ENCODE measurements around the gene ASIC3. TPM values are rescaled to one million over a fixed set of nuclear protein-coding genes. Genes with fewer than 3 reads are reported as not detected.
A peak's percentile ranks its signal among the peaks of the same experiment; 100 is the strongest.

ASIC3 gene
- total RNA-seq, 1 donor, result 0.18 TPM

DNA sequence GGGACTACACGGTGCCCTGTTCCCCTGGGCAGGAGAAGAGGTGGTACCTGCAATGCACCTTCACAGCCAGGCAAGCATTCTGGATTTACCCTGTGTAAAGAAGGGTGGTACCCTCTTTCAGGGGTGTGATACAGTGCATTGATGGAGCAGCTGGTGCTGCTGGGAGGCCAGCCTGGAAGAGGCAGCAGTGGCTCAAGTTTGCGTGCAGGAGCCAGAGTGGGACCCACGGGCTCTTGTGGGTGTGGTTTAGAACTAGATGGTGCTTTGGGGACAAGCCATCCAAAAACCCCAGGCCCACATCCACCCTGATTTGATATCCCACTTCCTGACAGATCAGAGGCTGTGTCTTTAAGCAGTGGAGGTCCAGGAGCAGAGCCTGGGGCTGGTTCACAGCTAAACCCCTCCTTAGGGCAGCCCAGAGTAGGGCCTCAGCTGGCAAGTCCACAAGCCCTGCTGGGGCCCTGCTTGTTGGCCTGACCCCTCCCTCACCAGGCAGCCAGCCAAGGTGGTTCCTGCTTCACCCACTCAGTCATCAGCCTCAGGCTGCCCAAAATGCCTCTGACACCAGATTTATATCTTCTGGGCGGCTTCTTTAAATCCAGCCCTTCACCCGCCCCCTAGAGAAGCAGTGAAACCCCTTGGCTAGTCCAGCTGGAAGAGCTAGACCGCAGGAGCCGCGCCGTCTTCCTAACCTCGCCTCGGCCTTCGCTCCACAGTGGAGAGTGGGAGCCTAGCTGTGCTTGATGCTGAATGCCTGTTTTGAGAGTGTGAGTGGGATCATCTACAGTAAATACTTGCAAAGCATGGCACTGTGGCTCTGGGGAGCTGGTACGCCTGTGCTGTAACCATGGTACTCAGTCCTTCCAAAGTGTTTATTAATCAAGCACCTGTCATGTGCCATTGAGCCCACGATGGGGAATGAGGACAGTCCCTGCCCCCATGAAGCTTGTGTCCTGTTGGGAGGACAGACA is 1.4 kb upstream of the ASIC3 start:
- DNase-seq (ENCODE audit: low read depth), result peak; percentile 88
- no peak overlapping the region for H3K4me3 ChIP-seq (ENCODE audit: low read depth, low read length)
- TF ChIP-seq, protein P1, sequence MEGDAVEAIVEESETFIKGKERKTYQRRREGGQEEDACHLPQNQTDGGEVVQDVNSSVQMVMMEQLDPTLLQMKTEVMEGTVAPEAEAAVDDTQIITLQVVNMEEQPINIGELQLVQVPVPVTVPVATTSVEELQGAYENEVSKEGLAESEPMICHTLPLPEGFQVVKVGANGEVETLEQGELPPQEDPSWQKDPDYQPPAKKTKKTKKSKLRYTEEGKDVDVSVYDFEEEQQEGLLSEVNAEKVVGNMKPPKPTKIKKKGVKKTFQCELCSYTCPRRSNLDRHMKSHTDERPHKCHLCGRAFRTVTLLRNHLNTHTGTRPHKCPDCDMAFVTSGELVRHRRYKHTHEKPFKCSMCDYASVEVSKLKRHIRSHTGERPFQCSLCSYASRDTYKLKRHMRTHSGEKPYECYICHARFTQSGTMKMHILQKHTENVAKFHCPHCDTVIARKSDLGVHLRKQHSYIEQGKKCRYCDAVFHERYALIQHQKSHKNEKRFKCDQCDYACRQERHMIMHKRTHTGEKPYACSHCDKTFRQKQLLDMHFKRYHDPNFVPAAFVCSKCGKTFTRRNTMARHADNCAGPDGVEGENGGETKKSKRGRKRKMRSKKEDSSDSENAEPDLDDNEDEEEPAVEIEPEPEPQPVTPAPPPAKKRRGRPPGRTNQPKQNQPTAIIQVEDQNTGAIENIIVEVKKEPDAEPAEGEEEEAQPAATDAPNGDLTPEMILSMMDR (IDR thresholded peaks at IDR 0.05; ENCODE audit: insufficient read depth, low read length), result no peak

DNA sequence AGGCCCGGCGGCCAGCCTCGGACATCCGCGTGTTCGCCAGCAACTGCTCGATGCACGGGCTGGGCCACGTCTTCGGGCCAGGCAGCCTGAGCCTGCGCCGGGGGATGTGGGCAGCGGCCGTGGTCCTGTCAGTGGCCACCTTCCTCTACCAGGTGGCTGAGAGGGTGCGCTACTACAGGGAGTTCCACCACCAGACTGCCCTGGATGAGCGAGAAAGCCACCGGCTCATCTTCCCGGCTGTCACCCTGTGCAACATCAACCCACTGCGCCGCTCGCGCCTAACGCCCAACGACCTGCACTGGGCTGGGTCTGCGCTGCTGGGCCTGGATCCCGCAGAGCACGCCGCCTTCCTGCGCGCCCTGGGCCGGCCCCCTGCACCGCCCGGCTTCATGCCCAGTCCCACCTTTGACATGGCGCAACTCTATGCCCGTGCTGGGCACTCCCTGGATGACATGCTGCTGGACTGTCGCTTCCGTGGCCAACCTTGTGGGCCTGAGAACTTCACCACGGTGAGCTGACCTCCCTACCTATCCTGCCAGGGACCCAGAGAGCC is 656 bp downstream of the ASIC3 start:
- no peak for DNase-seq (ENCODE audit: low read depth)
- H3K4me3 ChIP-seq (ENCODE audit: low read depth, low read length), result no peak overlapping the region
- TF ChIP-seq, protein P1 (IDR thresholded peaks at IDR 0.05; ENCODE audit: insufficient read depth, low read length), result no peak

DNA sequence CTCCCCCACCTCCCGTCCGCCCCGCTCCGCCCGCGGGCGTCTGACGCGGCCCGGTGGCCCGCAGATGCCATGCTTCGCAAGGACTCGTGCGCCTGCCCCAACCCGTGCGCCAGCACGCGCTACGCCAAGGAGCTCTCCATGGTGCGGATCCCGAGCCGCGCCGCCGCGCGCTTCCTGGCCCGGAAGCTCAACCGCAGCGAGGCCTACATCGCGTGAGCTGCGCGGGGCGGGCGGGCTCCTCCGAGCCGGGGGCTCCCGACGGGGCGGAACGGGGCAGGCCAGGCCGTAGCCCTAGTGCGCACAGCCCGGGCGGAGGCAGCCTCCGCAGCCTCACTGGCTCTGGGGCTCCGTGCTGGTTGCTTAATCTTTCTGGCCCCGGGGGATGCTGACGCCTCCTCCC is 2.8 kb downstream of the ASIC3 start:
- H3K4me3 ChIP-seq (ENCODE audit: low read depth, low read length), result no peak overlapping the region
- peak; percentile 65 for DNase-seq (ENCODE audit: low read depth)
- TF ChIP-seq, protein P1 (IDR thresholded peaks at IDR 0.05; ENCODE audit: insufficient read depth, low read length), result no peak

DNA sequence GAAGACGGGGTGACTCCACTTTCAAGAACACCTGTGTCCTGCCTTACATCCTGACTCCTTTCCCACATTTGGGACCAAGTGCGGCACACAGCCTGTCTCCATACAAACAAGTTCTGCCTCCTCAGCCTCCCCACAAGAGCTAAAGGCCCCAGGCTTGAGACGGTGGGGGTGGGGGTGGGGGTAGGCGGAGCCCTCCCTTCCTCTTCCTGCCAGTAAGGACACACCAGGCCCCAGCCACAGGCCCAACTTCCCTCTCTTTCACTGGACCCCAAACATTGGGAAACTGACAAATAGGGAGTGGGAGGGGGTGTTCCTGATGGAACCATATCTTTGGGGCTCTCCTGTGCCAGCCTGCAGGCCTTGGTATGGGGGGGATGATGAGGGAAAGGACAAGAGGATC is 4.8 kb downstream of the ASIC3 start:
- H3K4me3 ChIP-seq (ENCODE audit: low read depth, low read length), result no peak overlapping the region
- TF ChIP-seq, protein P1 (IDR thresholded peaks at IDR 0.05; ENCODE audit: insufficient read depth, low read length), result no peak

DNA sequence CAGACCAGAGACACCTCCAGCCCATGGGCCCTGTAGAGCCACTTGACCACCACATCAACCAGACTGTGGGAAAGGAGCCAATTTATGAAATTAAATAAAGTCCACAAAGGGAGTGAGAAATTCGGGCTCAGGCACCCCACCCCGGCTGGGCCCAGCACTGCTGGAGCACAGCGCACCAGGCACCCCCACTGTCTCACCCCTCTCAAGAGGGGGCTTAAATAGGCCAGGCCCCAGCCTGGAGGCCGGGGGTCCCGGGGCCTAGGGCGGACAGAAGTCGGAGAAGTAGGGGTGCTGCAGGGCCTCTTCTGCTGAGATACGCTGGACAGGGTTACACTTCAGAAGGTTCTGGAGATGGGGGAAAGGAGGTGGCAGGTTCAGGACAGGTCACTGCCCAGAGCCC is 5.4 kb downstream of the ASIC3 start:
- H3K4me3 ChIP-seq (ENCODE audit: low read depth, low read length), result no peak overlapping the region
- DNase-seq (ENCODE audit: low read depth), result no peak
- TF ChIP-seq, protein P1 (IDR thresholded peaks at IDR 0.05; ENCODE audit: insufficient read depth, low read length), result no peak

More for the DNA sequence above, 4.8 kb downstream of the ASIC3 start:
- no peak for DNase-seq (ENCODE audit: low read depth)

DNA sequence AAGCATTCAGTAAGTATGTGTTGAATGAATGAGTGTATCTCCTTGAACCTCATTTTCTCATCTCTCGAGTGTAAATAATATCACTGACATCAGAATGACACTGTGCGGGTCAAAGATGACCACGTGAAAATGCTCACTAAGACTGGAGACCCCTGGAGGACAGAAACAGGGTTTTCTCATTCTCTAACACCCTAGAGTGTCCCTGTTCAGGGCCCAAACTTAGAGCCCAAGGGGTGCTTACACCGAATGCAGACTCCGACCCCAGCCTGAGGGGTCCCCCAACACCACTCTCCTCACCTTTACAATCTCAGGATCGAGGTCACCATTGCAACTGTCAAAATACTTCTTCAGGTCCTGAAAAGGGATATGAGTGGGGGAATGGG is 7.9 kb downstream of the ASIC3 start:
- H3K4me3 ChIP-seq (ENCODE audit: low read depth, low read length), result no peak overlapping the region
- DNase-seq (ENCODE audit: low read depth), result no peak
- TF ChIP-seq, protein P1 (IDR thresholded peaks at IDR 0.05; ENCODE audit: insufficient read depth, low read length), result no peak
